GM10266 (cell line): ENCODE measurements around the gene SURF4.

Experiments
- DNase-seq: peaks from one replicate; pipeline ENCODE4 v3.0.0; 2012; ENCODE audit errors: extremely low spot score
- CTCF ChIP-seq: IDR thresholded peaks from 2 replicates; pipeline ENCODE4 v1.5.1; 2012; ENCODE audit warnings: mild to moderate bottlenecking, low read depth; ENCODE audit not compliant: control insufficient read depth, insufficient read depth; ENCODE audit errors: missing control alignments

The SURF4 gene

GRCh38 chr9:133419005-133419404, 43.1 kb upstream of the SURF4 start:
- DNase-seq: no peak
- no peak for TF ChIP-seq CTCF

- TF ChIP-seq CTCF: no peak
- peak; percentile 81 for DNase-seq
These were observed 41.9 kb upstream of the SURF4 start, which contains the start of gene REXO4 for GRCh38 chr9:133417541-133418461. REXO4 (minus strand) TSS chr9:133418010; CDS start chr9:133417844, 166 bp downstream.

- no peak for TF ChIP-seq CTCF
These were observed 39.3 kb upstream of the SURF4 start for GRCh38 chr9:133415170-133415569.

GRCh38 chr9:133408042-133408441, 32.2 kb upstream of the SURF4 start:
- DNase-seq: no peak
- no peak for TF ChIP-seq CTCF

More at GRCh38 chr9:133415170-133415569, 39.3 kb upstream of the SURF4 start:
- no peak for DNase-seq

- peak; percentile 84 for DNase-seq
- TF ChIP-seq CTCF: peak; percentile 93
These were observed 30.8 kb upstream of the SURF4 start for GRCh38 chr9:133406480-133407307.

GRCh38 chr9:133405508-133406438, 29.9 kb upstream of the SURF4 start:
- DNase-seq: no peak
- TF ChIP-seq CTCF: no peak
